ENCODE data around the gene IL22RA1.

Gene IL22RA1

GRCh38 chr1:24121406-24121805 is 21.5 kb downstream of the IL22RA1 start:
- TF ChIP-seq, protein P1, sequence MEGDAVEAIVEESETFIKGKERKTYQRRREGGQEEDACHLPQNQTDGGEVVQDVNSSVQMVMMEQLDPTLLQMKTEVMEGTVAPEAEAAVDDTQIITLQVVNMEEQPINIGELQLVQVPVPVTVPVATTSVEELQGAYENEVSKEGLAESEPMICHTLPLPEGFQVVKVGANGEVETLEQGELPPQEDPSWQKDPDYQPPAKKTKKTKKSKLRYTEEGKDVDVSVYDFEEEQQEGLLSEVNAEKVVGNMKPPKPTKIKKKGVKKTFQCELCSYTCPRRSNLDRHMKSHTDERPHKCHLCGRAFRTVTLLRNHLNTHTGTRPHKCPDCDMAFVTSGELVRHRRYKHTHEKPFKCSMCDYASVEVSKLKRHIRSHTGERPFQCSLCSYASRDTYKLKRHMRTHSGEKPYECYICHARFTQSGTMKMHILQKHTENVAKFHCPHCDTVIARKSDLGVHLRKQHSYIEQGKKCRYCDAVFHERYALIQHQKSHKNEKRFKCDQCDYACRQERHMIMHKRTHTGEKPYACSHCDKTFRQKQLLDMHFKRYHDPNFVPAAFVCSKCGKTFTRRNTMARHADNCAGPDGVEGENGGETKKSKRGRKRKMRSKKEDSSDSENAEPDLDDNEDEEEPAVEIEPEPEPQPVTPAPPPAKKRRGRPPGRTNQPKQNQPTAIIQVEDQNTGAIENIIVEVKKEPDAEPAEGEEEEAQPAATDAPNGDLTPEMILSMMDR (IDR thresholded peaks at IDR 0.05) = no peak
- no peak for DNase-seq (ENCODE audit: low spot score)
- H3K4me3 ChIP-seq = no peak overlapping the region
- no peak overlapping the region for H3K27ac ChIP-seq

- TF ChIP-seq, protein P1 (IDR thresholded peaks at IDR 0.05) = no peak
- DNase-seq (ENCODE audit: low spot score) = no peak
- no peak overlapping the region for H3K27ac ChIP-seq
- no peak overlapping the region for H3K4me3 ChIP-seq
Observed at GRCh38 chr1:24120965-24121364, 22.0 kb downstream of the IL22RA1 start.

DNA sequence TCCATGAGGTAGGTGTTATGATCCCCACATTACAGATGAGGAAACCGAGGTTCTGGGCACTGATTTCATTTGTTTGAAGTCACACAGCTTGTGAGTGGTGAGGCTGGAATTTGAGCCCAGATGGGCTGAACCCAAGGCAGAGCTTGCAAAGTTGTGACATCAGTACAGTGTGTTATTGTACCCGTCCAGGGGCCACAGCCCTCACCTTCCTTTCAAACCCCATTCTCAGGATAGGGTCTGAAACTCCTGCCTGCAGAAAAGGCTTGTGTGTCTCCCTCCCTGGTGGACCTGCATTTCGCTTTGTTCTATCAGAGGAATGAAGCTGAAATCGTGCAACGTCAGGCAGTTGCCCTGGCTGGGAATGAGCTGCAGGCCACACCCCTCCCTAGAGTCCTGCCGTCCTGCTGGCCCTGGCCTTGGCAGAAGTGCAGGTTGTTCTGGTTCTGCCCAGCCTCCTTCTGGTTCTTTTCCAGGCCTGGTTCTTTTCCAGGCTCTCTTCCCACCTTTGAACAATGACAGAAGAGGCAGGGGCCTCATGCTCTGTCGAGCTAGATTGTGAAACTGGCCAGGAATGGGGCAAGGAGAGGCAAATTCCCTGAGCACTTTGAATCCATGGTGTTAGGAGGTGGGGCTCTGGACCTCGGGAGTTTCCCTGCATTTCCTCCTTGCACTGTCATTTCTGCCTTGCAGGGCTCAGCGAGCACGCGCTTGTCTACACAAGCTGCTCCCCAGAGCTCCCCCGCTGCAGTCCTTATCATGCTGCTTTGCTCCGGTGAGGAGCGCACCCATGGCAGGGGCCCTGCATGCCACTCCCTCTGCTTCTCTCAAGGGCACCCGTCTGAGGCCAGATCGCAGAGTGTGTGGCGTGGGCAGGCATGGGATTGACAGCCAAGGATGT is 22.8 kb downstream of the IL22RA1 start:
- Histone ChIP-seq H3K27ac (peak overlapping the region in 1 of 2 donors; percentile 13), H3K4me3 (peak overlapping the region; percentile 0)
- TF ChIP-seq, protein P1 (IDR thresholded peaks at IDR 0.05) = no peak
- no peak for DNase-seq (ENCODE audit: low spot score)

DNA sequence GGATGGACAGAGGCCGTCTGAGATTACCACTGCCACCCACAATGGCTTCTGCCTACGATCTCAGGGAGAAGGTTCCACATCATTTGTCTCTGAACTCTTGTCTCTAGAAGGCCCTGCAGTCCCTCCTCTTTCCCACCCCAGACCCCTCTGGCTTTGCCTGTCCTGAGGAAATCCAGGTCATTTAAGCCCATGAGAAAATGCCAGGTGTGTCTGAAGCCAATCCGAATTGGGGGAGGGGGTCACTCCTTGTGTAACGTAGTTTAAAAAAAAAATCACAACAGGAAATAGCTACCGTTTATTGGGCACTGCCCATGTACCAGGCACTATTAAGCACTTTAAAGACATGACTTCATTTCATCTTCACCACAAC is 23.5 kb downstream of the IL22RA1 start:
- H3K27ac ChIP-seq = peak overlapping the region in 1 of 2 donors; percentile 13
- no peak overlapping the region for H3K4me3 ChIP-seq
- TF ChIP-seq, protein P1 (IDR thresholded peaks at IDR 0.05) = no peak
- no peak for DNase-seq (ENCODE audit: low spot score)

GRCh38 chr1:24118410-24119242 is 24.3 kb downstream of the IL22RA1 start:
- no peak for DNase-seq (ENCODE audit: low spot score)
- peak overlapping the region in 1 of 2 donors; percentile 22 for H3K27ac ChIP-seq
- no peak overlapping the region for H3K4me3 ChIP-seq
- TF ChIP-seq, protein P1 (IDR thresholded peaks at IDR 0.05) = no peak

- Histone ChIP-seq H3K27ac (peak overlapping the region in 1 of 2 donors; percentile 22), H3K4me3 (no peak overlapping the region)
- no peak for DNase-seq (ENCODE audit: low spot score)
- TF ChIP-seq, protein P1 (IDR thresholded peaks at IDR 0.05) = no peak
Observed at GRCh38 chr1:24117722-24118409, 25.1 kb downstream of the IL22RA1 start.
